GM12872 (cell line): ENCODE data around the gene FRS3.

Experiments used
- CTCF ChIP-seq: IDR thresholded peaks from 3 replicates; pipeline ENCODE4 v1.5.1; 2011; ENCODE audit warnings: low read depth, mild to moderate bottlenecking, low read length, moderate library complexity; ENCODE audit not compliant: insufficient read depth

Gene FRS3

GRCh38 chr6:41818271-41819054, 38.8 kb upstream of the FRS3 start:
- TF ChIP-seq CTCF: no peak

- TF ChIP-seq CTCF: no peak
These were observed 35.9 kb upstream of the FRS3 start for GRCh38 chr6:41815587-41815986.

GRCh38 chr6:41814629-41815028, 34.9 kb upstream of the FRS3 start:
- no peak for TF ChIP-seq CTCF

- TF ChIP-seq CTCF: no peak
These were observed 34.3 kb upstream of the FRS3 start for GRCh38 chr6:41813956-41814355.

- no peak for TF ChIP-seq CTCF
These were observed 33.8 kb upstream of the FRS3 start for GRCh38 chr6:41813469-41813868.

GRCh38 chr6:41811095-41811494, 31.4 kb upstream of the FRS3 start:
- no peak for TF ChIP-seq CTCF

GRCh38 chr6:41805830-41806774, 26.4 kb upstream of the FRS3 start:
- TF ChIP-seq CTCF: no peak
